HepG2 (cell line): ENCODE measurements around the gene SF3B6. TPM values are rescaled to one million over a fixed set of nuclear protein-coding genes. Genes with fewer than 3 reads are reported as not detected.

Experiments used
- BCL6 ChIP-seq: IDR thresholded peaks from 2 replicates; pipeline ENCODE4 v1.6.1; 2016; ENCODE audit warnings: missing genetic modification reagents, missing compliant biosample characterization
- HOXA9 ChIP-seq: sonication (generic); formaldehyde crosslinking; IDR thresholded peaks from 2 replicates; pipeline ENCODE4 v1.8.1; 2022; ENCODE audit warnings: missing genetic modification reagents, mild to moderate bottlenecking, moderate library complexity, borderline replicate concordance
- KDM2A ChIP-seq: sonication (generic); formaldehyde crosslinking; IDR thresholded peaks from 2 replicates; pipeline ENCODE4 v1.4.0; 2020; ENCODE audit warnings: low read depth, missing genetic modification reagents, borderline replicate concordance
- KDM5B ChIP-seq: sonication (generic); formaldehyde crosslinking; IDR thresholded peaks from 2 replicates; pipeline ENCODE4 v1.4.0; 2020; ENCODE audit warnings: missing genetic modification reagents, mild to moderate bottlenecking, borderline replicate concordance
- NRL ChIP-seq: sonication (generic); formaldehyde crosslinking; IDR thresholded peaks from 2 replicates; pipeline ENCODE4 v1.5.0; 2020; ENCODE audit warnings: missing genetic modification reagents, mild to moderate bottlenecking, moderate library complexity, borderline replicate concordance
- RBFOX2 ChIP-seq: fragments of 200-400 bp; formaldehyde crosslinking; IDR thresholded peaks from 2 replicates; pipeline ENCODE4 v1.6.1; 2017; ENCODE audit warnings: low read depth, mild to moderate bottlenecking, low read length
- TCF7 ChIP-seq: sonication (generic); IDR thresholded peaks from 2 replicates; pipeline ENCODE4 v1.6.1; 2016; ENCODE audit warnings: antibody characterized with exemption, low read depth
- TGIF2 ChIP-seq: IDR thresholded peaks from 2 replicates; pipeline ENCODE4 v1.6.1; 2016; ENCODE audit warnings: control low read depth, missing compliant biosample characterization
- ZBTB7A ChIP-seq: sonication (generic); formaldehyde crosslinking; IDR thresholded peaks from 2 replicates; pipeline ENCODE4 v1.8.0; 2022; ENCODE audit warnings: mild to moderate bottlenecking, missing genetic modification reagents
- ZNF333 ChIP-seq: sonication (generic); formaldehyde crosslinking; IDR thresholded peaks from 2 replicates; pipeline ENCODE4 v1.4.0; 2020; ENCODE audit warnings: mild to moderate bottlenecking, missing genetic modification reagents, borderline replicate concordance
- ZNF670 ChIP-seq: sonication (generic); formaldehyde crosslinking; IDR thresholded peaks from 2 replicates; pipeline ENCODE4 v1.8.0; 2022; ENCODE audit warnings: mild to moderate bottlenecking, missing genetic modification reagents, borderline replicate concordance
- ZNF709 ChIP-seq: sonication (generic); formaldehyde crosslinking; IDR thresholded peaks from 2 replicates; pipeline ENCODE4 v1.5.0; 2020; ENCODE audit warnings: mild to moderate bottlenecking, missing genetic modification reagents
- ZNF768 ChIP-seq: sonication (generic); formaldehyde crosslinking; IDR thresholded peaks from 2 replicates; pipeline ENCODE4 v1.4.0; 2020; ENCODE audit warnings: missing genetic modification reagents
- ZSCAN20 ChIP-seq: sonication (generic); formaldehyde crosslinking; IDR thresholded peaks from 2 replicates; pipeline ENCODE4 v1.4.0; 2020; ENCODE audit warnings: missing genetic modification reagents, mild to moderate bottlenecking, borderline replicate concordance
- polyA plus RNA-seq, 8 experiments: library from polyadenylated mRNA; depleted of rRNA in 3 of 8; stranded (reverse) in 7 of 8; unstranded in 1 of 8; fragments of >200 nt; fragmentation: Illumina TruSeq in 4 of 8; extraction: Trizol in 4 of 8; gene quantifications; 2 replicates each; pipeline versions ENCODE4 v1.2.1 to v1.2.3, GENCODE V29; 2011 to 2016; ENCODE audit warnings: low read depth in 4 of 8, missing spikeins in 1 of 8, mixed read lengths in 1 of 8; ENCODE audit not compliant: insufficient read depth in 1 of 8
- total RNA-seq, 5 experiments: library from RNA; depleted of rRNA; stranded (reverse); fragments of >200 nt; fragmentation: Illumina TruSeq; extraction: Trizol; gene quantifications; 2 replicates each; pipeline ENCODE4 v1.2.3, GENCODE V29; 2016; ENCODE audit warnings: low read depth in 1 of 5
- TF ChIP-seq, protein P1 (sequence below): sonication (generic); formaldehyde crosslinking; IDR thresholded peaks from 2 replicates; pipeline ENCODE4 v1.4.0; 2020; ENCODE audit warnings: missing genetic modification reagents, borderline replicate concordance
- TF ChIP-seq, protein P2 (sequence below), 2 experiments: sonication (generic) in 1 of 2; formaldehyde crosslinking in 1 of 2; IDR thresholded peaks; 2 replicates each; pipeline versions ENCODE4 v1.4.0 to v1.6.1; 2016 to 2020; ENCODE audit warnings: borderline replicate concordance in 1 of 2, low read depth in 1 of 2, mild to moderate bottlenecking in 1 of 2, missing genetic modification reagents in 1 of 2
- TF ChIP-seq, protein P3 (sequence below): sonication (generic); formaldehyde crosslinking; IDR thresholded peaks from 2 replicates; pipeline ENCODE4 v1.4.0; 2020; ENCODE audit warnings: missing genetic modification reagents
- TF ChIP-seq, protein P4 (sequence below): sonication (generic); formaldehyde crosslinking; IDR thresholded peaks from 2 replicates; pipeline ENCODE4 v1.4.0; 2020; ENCODE audit warnings: missing genetic modification reagents

SF3B6 gene
- total and polyA plus RNA-seq, 2 of the 13 experiments (the other 11 are each of a cell fraction or from before 2014, with no cell fraction given), result 177 to 182 TPM

DNA sequence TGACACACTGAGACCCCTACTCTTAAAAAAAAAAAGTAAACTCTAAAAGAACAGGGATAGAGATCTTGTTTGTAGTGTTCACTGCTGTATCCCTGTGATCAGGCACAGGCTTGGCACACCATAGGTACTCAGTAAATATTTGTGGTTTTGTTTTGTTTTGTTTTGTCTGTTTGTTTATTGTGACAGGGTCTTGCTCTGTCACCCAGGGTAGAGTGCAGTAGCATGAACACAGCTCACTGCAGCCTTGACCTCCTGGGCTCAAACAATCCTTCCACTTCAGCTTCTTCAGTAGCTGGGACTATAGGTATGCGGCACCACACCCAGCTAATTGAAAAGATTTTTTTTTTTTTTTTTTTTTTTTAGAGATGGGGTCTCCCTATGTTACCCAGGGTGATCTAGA is 23.2 kb downstream of the SF3B6 start (continued):
- TF ChIP-seq, protein P1, sequence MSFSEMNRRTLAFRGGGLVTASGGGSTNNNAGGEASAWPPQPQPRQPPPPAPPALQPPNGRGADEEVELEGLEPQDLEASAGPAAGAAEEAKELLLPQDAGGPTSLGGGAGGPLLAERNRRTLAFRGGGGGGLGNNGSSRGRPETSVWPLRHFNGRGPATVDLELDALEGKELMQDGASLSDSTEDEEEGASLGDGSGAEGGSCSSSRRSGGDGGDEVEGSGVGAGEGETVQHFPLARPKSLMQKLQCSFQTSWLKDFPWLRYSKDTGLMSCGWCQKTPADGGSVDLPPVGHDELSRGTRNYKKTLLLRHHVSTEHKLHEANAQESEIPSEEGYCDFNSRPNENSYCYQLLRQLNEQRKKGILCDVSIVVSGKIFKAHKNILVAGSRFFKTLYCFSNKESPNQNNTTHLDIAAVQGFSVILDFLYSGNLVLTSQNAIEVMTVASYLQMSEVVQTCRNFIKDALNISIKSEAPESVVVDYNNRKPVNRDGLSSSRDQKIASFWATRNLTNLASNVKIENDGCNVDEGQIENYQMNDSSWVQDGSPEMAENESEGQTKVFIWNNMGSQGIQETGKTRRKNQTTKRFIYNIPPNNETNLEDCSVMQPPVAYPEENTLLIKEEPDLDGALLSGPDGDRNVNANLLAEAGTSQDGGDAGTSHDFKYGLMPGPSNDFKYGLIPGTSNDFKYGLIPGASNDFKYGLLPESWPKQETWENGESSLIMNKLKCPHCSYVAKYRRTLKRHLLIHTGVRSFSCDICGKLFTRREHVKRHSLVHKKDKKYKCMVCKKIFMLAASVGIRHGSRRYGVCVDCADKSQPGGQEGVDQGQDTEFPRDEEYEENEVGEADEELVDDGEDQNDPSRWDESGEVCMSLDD (CRISPR knock-in tag), result no peak
- TF ChIP-seq ZSCAN20 (CRISPR knock-in tag), result no peak
- TF ChIP-seq TCF7, result 0 out of 2 replicates have a peak, but pooled peaks have one; percentile 34
- peak; percentile 25; the same call in 1 of the 2 replicates for TF ChIP-seq BCL6 (CRISPR knock-in tag)
- TF ChIP-seq TGIF2 (CRISPR knock-in tag), result no peak
- no peak for TF ChIP-seq KDM2A
- TF ChIP-seq, protein P2, sequence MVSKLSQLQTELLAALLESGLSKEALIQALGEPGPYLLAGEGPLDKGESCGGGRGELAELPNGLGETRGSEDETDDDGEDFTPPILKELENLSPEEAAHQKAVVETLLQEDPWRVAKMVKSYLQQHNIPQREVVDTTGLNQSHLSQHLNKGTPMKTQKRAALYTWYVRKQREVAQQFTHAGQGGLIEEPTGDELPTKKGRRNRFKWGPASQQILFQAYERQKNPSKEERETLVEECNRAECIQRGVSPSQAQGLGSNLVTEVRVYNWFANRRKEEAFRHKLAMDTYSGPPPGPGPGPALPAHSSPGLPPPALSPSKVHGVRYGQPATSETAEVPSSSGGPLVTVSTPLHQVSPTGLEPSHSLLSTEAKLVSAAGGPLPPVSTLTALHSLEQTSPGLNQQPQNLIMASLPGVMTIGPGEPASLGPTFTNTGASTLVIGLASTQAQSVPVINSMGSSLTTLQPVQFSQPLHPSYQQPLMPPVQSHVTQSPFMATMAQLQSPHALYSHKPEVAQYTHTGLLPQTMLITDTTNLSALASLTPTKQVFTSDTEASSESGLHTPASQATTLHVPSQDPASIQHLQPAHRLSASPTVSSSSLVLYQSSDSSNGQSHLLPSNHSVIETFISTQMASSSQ (IDR thresholded peaks at IDR 0.05; ENCODE audit: low read depth), result no peak
- TF ChIP-seq, protein P2 (CRISPR knock-in tag; IDR thresholded peaks at IDR 0.05; ENCODE audit: borderline replicate concordance), result no peak
- no peak for TF ChIP-seq KDM5B (CRISPR knock-in tag)
- no peak for TF ChIP-seq ZNF709
- no peak for TF ChIP-seq ZNF333 (CRISPR knock-in tag)
- TF ChIP-seq, protein P3, sequence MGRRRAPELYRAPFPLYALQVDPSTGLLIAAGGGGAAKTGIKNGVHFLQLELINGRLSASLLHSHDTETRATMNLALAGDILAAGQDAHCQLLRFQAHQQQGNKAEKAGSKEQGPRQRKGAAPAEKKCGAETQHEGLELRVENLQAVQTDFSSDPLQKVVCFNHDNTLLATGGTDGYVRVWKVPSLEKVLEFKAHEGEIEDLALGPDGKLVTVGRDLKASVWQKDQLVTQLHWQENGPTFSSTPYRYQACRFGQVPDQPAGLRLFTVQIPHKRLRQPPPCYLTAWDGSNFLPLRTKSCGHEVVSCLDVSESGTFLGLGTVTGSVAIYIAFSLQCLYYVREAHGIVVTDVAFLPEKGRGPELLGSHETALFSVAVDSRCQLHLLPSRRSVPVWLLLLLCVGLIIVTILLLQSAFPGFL (CRISPR knock-in tag), result no peak
- TF ChIP-seq RBFOX2, result no peak
- no peak for TF ChIP-seq HOXA9
- no peak for TF ChIP-seq ZNF768
- no peak for TF ChIP-seq ZNF670 (CRISPR knock-in tag)
- TF ChIP-seq NRL, result no peak
- TF ChIP-seq ZBTB7A (CRISPR knock-in tag), result no peak
- TF ChIP-seq, protein P4, sequence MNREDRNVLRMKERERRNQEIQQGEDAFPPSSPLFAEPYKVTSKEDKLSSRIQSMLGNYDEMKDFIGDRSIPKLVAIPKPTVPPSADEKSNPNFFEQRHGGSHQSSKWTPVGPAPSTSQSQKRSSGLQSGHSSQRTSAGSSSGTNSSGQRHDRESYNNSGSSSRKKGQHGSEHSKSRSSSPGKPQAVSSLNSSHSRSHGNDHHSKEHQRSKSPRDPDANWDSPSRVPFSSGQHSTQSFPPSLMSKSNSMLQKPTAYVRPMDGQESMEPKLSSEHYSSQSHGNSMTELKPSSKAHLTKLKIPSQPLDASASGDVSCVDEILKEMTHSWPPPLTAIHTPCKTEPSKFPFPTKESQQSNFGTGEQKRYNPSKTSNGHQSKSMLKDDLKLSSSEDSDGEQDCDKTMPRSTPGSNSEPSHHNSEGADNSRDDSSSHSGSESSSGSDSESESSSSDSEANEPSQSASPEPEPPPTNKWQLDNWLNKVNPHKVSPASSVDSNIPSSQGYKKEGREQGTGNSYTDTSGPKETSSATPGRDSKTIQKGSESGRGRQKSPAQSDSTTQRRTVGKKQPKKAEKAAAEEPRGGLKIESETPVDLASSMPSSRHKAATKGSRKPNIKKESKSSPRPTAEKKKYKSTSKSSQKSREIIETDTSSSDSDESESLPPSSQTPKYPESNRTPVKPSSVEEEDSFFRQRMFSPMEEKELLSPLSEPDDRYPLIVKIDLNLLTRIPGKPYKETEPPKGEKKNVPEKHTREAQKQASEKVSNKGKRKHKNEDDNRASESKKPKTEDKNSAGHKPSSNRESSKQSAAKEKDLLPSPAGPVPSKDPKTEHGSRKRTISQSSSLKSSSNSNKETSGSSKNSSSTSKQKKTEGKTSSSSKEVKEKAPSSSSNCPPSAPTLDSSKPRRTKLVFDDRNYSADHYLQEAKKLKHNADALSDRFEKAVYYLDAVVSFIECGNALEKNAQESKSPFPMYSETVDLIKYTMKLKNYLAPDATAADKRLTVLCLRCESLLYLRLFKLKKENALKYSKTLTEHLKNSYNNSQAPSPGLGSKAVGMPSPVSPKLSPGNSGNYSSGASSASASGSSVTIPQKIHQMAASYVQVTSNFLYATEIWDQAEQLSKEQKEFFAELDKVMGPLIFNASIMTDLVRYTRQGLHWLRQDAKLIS (CRISPR knock-in tag), result no peak
